Upper lobe of left lung (tissue), 6 donors: ENCODE measurements around the gene PDPR. TPM values are rescaled to one million over a fixed set of nuclear protein-coding genes. Genes with fewer than 3 reads are reported as not detected.
A peak's percentile ranks its signal among the peaks of the same experiment; 100 is the strongest.
"Not testable (repeated sequence)": the region's sequence is repeated elsewhere in the genome, so short reads cannot be mapped to it uniquely, and the experiment has no call there.

Experiments
- ATAC-seq, 2 donors: fragments of 200-7000 bp; cut with Tn5 transposase; one replicate each; pipeline ENCODE4 v1.9.1; 2022; ENCODE audit warnings: mild to moderate bottlenecking in 2 of 2, moderate library complexity in 2 of 2; ENCODE audit not compliant: low FRiP score in 2 of 2
- DNase-seq, 2 donors: peaks; one replicate each; pipeline ENCODE4 v3.0.0-alpha.2; 2019 to 2020
- H3K27ac ChIP-seq, 4 donors: fragments of 200-600 bp; sonication (generic); one replicate each; pipeline ENCODE4 v1.5.1; 2016 to 2019
- H3K27me3 ChIP-seq, 4 donors: fragments of 200-600 bp; sonication (generic); one replicate each; pipeline ENCODE4 v1.5.1; 2017 to 2019
- H3K36me3 ChIP-seq, 4 donors: fragments of 200-600 bp; sonication (generic); one replicate each; pipeline ENCODE4 v1.5.1; 2016 to 2019
- H3K4me1 ChIP-seq, 4 donors: fragments of 200-600 bp; sonication (generic); one replicate each; pipeline ENCODE4 v1.5.1; 2018 to 2019
- H3K4me3 ChIP-seq, 4 donors: fragments of 200-600 bp; sonication (generic); one replicate each; pipeline ENCODE4 v1.5.1; 2017 to 2019; ENCODE audit warnings: mild to moderate bottlenecking in 2 of 4, moderate library complexity in 1 of 4
- H3K9me3 ChIP-seq, 4 donors: fragments of 200-600 bp; sonication (generic); one replicate each; pipeline ENCODE4 v1.5.1; 2018 to 2019
- WGBS, 2 donors: methylation state at CpG; one replicate each; pipeline ENCODE4 v1.1.5; 2017 to 2018; 5-methylcytosine and 5-hydroxymethylcytosine counted together
- total RNA-seq, 6 donors: library from RNA; depleted of rRNA in 4 of 6; stranded (reverse); fragments of >200 nt in 4 of 6; gene quantifications; one replicate each; pipeline versions ENCODE4 v1.1.0 to v1.2.1, GENCODE V29; 2016 to 2021
- donor health status: DM: no; HTN: no; CAD: no; lungs with moderate emphysema.
- donor health status: DM: no; HTN: yes; CAD: no; lungs with severe emphysema.

Gene PDPR
- total RNA-seq, 6 donors from 2014 or later: 15.2 to 46.1 (median 21.9) TPM

GRCh38 chr16:70187858-70188607 is 73.9 kb downstream of the PDPR start:
- WGBS, 2 donors: 73% methylated on average over 4 of the region's 71 CpGs; no CpG with 5 or more reads in 1 of the 2 donors
- Histone ChIP-seq H3K27ac (peak overlapping the region; percentile 39 to 73 (median 60)), H3K4me3 (peak overlapping the region in 3 of 4 donors; percentile 42 to 54 (median 45))
- ATAC-seq (peak; percentile 64 to 94), DNase-seq (peak in 1 of 2 donors; percentile 86)
- H3K9me3 ChIP-seq, H3K36me3 ChIP-seq, H3K27me3 ChIP-seq, H3K4me1 ChIP-seq: not testable (repeated sequence)

- WGBS, 2 donors: no CpG with 5 or more reads among the region's 22 CpGs
- not testable (repeated sequence) for H3K36me3 ChIP-seq, H3K4me1 ChIP-seq, H3K9me3 ChIP-seq, H3K27me3 ChIP-seq
- DNase-seq (peak in 1 of 2 donors; percentile 62), ATAC-seq (peak; percentile 47 to 80)
- peak overlapping the region in 3 of 4 donors; percentile 42 to 54 (median 45) for H3K4me3 ChIP-seq
- peak overlapping the region in 3 of 4 donors; percentile 44 to 73 (median 61) for H3K27ac ChIP-seq
Observed at GRCh38 chr16:70188608-70188915, 74.4 kb downstream of the PDPR start.

GRCh38 chr16:70190574-70190973 is 76.4 kb downstream of the PDPR start:
- H3K4me1 ChIP-seq, DNase-seq, H3K27me3 ChIP-seq, ATAC-seq, H3K9me3 ChIP-seq, H3K27ac ChIP-seq, H3K36me3 ChIP-seq, H3K4me3 ChIP-seq: not testable (repeated sequence)
- WGBS, 2 donors: no CpG with 5 or more reads among the region's 5 CpGs

- 52% methylated on average over 3 of the region's 12 CpGs; no CpG with 5 or more reads in 1 of the 2 donors for WGBS, 2 donors
- H3K36me3 ChIP-seq, H3K27me3 ChIP-seq, H3K4me1 ChIP-seq, H3K9me3 ChIP-seq, H3K4me3 ChIP-seq, H3K27ac ChIP-seq: not testable (repeated sequence)
- ATAC-seq (peak; percentile 57 to 61), DNase-seq (peak in 1 of 2 donors; percentile 48)
Observed at GRCh38 chr16:70196683-70197300, 82.7 kb downstream of the PDPR start.

- not testable (repeated sequence) for DNase-seq, H3K27ac ChIP-seq, H3K9me3 ChIP-seq, H3K36me3 ChIP-seq, H3K4me1 ChIP-seq, H3K4me3 ChIP-seq, H3K27me3 ChIP-seq
- peak; percentile 10 to 31 for ATAC-seq
- WGBS, 2 donors: 35 to 81% methylated on average over 3 to 7 of the region's 7 CpGs
Observed at GRCh38 chr16:70197611-70198010, 83.5 kb downstream of the PDPR start.

- not testable (repeated sequence) for H3K27ac ChIP-seq, H3K9me3 ChIP-seq, H3K4me3 ChIP-seq, H3K27me3 ChIP-seq, H3K4me1 ChIP-seq, H3K36me3 ChIP-seq, DNase-seq
- peak in 1 of 2 donors; percentile 34 for ATAC-seq
- 81 to 94% methylated on average over 6 to 9 of the region's 9 CpGs for WGBS, 2 donors
Observed at GRCh38 chr16:70198230-70198629, 84.1 kb downstream of the PDPR start.

- not testable (repeated sequence) for H3K27ac ChIP-seq, DNase-seq, H3K4me1 ChIP-seq, H3K4me3 ChIP-seq, H3K36me3 ChIP-seq, H3K27me3 ChIP-seq, H3K9me3 ChIP-seq
- ATAC-seq: peak in 1 of 2 donors; percentile 43
- 38 to 44% methylated on average over 3 of the region's 3 CpGs for WGBS, 2 donors
Observed at GRCh38 chr16:70198666-70199065, 84.5 kb downstream of the PDPR start.

GRCh38 chr16:70199170-70199569 is 85.0 kb downstream of the PDPR start:
- not testable (repeated sequence) for H3K27me3 ChIP-seq, H3K4me3 ChIP-seq, H3K9me3 ChIP-seq, H3K27ac ChIP-seq, DNase-seq, H3K36me3 ChIP-seq, H3K4me1 ChIP-seq
- peak in 1 of 2 donors; percentile 77 for ATAC-seq
- WGBS, 2 donors: 60 to 69% methylated on average over 9 of the region's 9 CpGs

GRCh38 chr16:70200063-70200462 is 85.9 kb downstream of the PDPR start:
- ATAC-seq, H3K27me3 ChIP-seq, DNase-seq, H3K27ac ChIP-seq, H3K4me3 ChIP-seq, H3K36me3 ChIP-seq, H3K9me3 ChIP-seq, H3K4me1 ChIP-seq: not testable (repeated sequence)
- 87 to 89% methylated on average over 7 to 8 of the region's 8 CpGs for WGBS, 2 donors

GRCh38 chr16:70203508-70203907 is 89.4 kb downstream of the PDPR start:
- H3K9me3 ChIP-seq, H3K27me3 ChIP-seq, ATAC-seq, H3K27ac ChIP-seq, DNase-seq, H3K4me3 ChIP-seq, H3K4me1 ChIP-seq, H3K36me3 ChIP-seq: not testable (repeated sequence)
- 66 to 78% methylated on average over 3 to 6 of the region's 7 CpGs for WGBS, 2 donors

- not testable (repeated sequence) for DNase-seq, H3K4me3 ChIP-seq
- WGBS, 2 donors: 89% methylated on average over 9 of the region's 29 CpGs; no CpG with 5 or more reads in 1 of the 2 donors
Observed at GRCh38 chr16:70204010-70204409, 89.9 kb downstream of the PDPR start.

GRCh38 chr16:70204668-70205405 is 90.7 kb downstream of the PDPR start:
- not testable (repeated sequence) for H3K9me3 ChIP-seq, ATAC-seq, H3K36me3 ChIP-seq, H3K27me3 ChIP-seq, H3K27ac ChIP-seq, H3K4me1 ChIP-seq, H3K4me3 ChIP-seq
- DNase-seq: peak in 1 of 2 donors; percentile 66
- WGBS, 2 donors: 94 to 98% methylated on average over 6 to 8 of the region's 46 CpGs

More at GRCh38 chr16:70204010-70204409, 89.9 kb downstream of the PDPR start:
- not testable (repeated sequence) for ATAC-seq, H3K4me1 ChIP-seq, H3K9me3 ChIP-seq, H3K27me3 ChIP-seq, H3K27ac ChIP-seq, H3K36me3 ChIP-seq

- H3K36me3 ChIP-seq, H3K27me3 ChIP-seq, H3K4me3 ChIP-seq, ATAC-seq, H3K27ac ChIP-seq, H3K9me3 ChIP-seq, H3K4me1 ChIP-seq, DNase-seq: not testable (repeated sequence)
- 89 to 97% methylated on average over 4 to 5 of the region's 6 CpGs for WGBS, 2 donors
Observed at GRCh38 chr16:70206382-70206781, 92.2 kb downstream of the PDPR start.
